DOHH2 (cell line): ENCODE results near the gene QRFPR.
"Not testable (repeated sequence)": the region's sequence is repeated elsewhere in the genome, so short reads cannot be mapped to it uniquely, and the experiment has no call there.

Experiments
- H3F3A ChIP-seq: fragments of 200-600 bp; sonication (generic), shearing (Covaris generic); 2 replicates; pipeline ENCODE4 v1.6.0; 2016; ENCODE audit warnings: antibody characterized with exemption, mild to moderate bottlenecking; ENCODE audit not compliant: control insufficient read depth, insufficient read depth
- H3K27ac ChIP-seq: fragments of 200-600 bp; sonication (generic); 2 replicates; pipeline ENCODE4 v1.5.1; 2014; ENCODE audit warnings: low read depth, mild to moderate bottlenecking, low read length, moderate library complexity
- H3K27me3 ChIP-seq: fragments of 200-600 bp; sonication (generic); 2 replicates; pipeline ENCODE4 v1.6.1; 2014; ENCODE audit warnings: mild to moderate bottlenecking, low read length, mixed read lengths; ENCODE audit not compliant: control insufficient read depth
- H3K36me3 ChIP-seq: fragments of 200-600 bp; sonication (generic); 2 replicates; pipeline ENCODE4 v1.6.1; 2014; ENCODE audit warnings: mild to moderate bottlenecking, low read length, moderate library complexity, mixed read lengths; ENCODE audit not compliant: control insufficient read depth
- H3K4me1 ChIP-seq: fragments of 200-600 bp; sonication (generic); 2 replicates; pipeline ENCODE4 v1.6.1; 2014; ENCODE audit warnings: mild to moderate bottlenecking, low read length, mixed read lengths; ENCODE audit not compliant: control insufficient read depth
- H3K4me2 ChIP-seq: fragments of 200-600 bp; sonication (generic); 2 replicates; pipeline ENCODE4 v1.6.0; 2014; ENCODE audit warnings: mild to moderate bottlenecking, low read length, moderate library complexity
- H3K4me3 ChIP-seq: fragments of 200-600 bp; sonication (generic); 2 replicates; pipeline ENCODE4 v1.5.1; 2014; ENCODE audit warnings: mild to moderate bottlenecking, low read length, mixed read lengths
- H3K79me2 ChIP-seq: fragments of 200-600 bp; sonication (generic); 2 replicates; pipeline ENCODE4 v1.6.1; 2014; ENCODE audit warnings: mild to moderate bottlenecking, low read length, mixed read lengths; ENCODE audit not compliant: control insufficient read depth
- H3K9me2 ChIP-seq: fragments of 200-600 bp; sonication (generic); replicated peaks from 2 replicates; pipeline ENCODE4 v1.6.1; 2014; ENCODE audit warnings: mild to moderate bottlenecking, low read length, mixed read lengths; ENCODE audit not compliant: control insufficient read depth
- H3K9me3 ChIP-seq: fragments of 200-600 bp; sonication (generic); 2 replicates; pipeline ENCODE4 v1.6.1; 2014; ENCODE audit warnings: antibody characterized with exemption, low read length, mixed read lengths; ENCODE audit not compliant: control insufficient read depth, insufficient read depth
- H4K20me1 ChIP-seq: fragments of 200-600 bp; sonication (generic); 2 replicates; pipeline ENCODE4 v1.6.0; 2014; ENCODE audit warnings: low read depth, mild to moderate bottlenecking, antibody characterized with exemption, low read length, moderate library complexity; ENCODE audit not compliant: control insufficient read depth, insufficient read depth
- EZH2phosphoT487 ChIP-seq: fragments of 200-600 bp; sonication (generic); IDR thresholded peaks from 2 replicates; pipeline ENCODE4 v1.6.1; 2017; ENCODE audit warnings: borderline replicate concordance, mild to moderate bottlenecking, antibody characterized with exemption, low read length, moderate library complexity, mixed read lengths
- TF ChIP-seq, protein P1 (sequence below): fragments of 200-600 bp; sonication (generic); IDR thresholded peaks from one replicate; pipeline ENCODE4 v1.5.1; 2014; ENCODE audit warnings: antibody characterized with exemption, mild to moderate bottlenecking, low read depth, low read length; ENCODE audit not compliant: poor library complexity, severe bottlenecking

The QRFPR gene

DNA sequence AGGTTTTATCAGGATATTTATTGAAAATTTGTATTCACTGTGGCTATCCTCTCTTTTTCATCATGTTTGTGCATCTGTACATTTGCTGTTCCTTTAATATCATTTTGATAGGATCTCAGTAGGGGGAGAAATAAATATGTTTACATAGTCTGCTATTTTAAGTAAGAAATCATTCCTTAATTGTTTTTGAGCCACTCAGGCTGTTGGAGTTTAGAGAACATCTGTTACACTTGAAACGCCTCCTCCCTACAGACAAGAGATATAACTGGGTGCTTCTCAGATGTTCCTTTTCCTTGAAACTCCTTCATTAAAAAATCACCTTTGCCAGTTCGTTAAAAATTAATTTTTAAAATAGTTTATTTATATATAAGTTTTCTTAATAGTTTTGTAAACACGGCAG is 59.4 kb downstream of the QRFPR start:
- Histone ChIP-seq H3K4me1 (no peaks in the 10 kb centered on the region), H3K9me2 (no peaks in the 10 kb centered on the region), H3K4me2 (no peak overlapping the region), H3K4me3 (no peak overlapping the region), H4K20me1 (no peaks in the 10 kb centered on the region), H3K36me3 (no peaks in the 10 kb centered on the region), H3F3A (no peaks in the 10 kb centered on the region), H3K27me3 (no peaks in the 10 kb centered on the region), H3K27ac (no peak overlapping the region), H3K79me2 (no peaks in the 10 kb centered on the region), H3K9me3 (no peaks in the 10 kb centered on the region)
- TF ChIP-seq EZH2phosphoT487: no peak
- TF ChIP-seq, protein P1, sequence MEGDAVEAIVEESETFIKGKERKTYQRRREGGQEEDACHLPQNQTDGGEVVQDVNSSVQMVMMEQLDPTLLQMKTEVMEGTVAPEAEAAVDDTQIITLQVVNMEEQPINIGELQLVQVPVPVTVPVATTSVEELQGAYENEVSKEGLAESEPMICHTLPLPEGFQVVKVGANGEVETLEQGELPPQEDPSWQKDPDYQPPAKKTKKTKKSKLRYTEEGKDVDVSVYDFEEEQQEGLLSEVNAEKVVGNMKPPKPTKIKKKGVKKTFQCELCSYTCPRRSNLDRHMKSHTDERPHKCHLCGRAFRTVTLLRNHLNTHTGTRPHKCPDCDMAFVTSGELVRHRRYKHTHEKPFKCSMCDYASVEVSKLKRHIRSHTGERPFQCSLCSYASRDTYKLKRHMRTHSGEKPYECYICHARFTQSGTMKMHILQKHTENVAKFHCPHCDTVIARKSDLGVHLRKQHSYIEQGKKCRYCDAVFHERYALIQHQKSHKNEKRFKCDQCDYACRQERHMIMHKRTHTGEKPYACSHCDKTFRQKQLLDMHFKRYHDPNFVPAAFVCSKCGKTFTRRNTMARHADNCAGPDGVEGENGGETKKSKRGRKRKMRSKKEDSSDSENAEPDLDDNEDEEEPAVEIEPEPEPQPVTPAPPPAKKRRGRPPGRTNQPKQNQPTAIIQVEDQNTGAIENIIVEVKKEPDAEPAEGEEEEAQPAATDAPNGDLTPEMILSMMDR: no peak

DNA sequence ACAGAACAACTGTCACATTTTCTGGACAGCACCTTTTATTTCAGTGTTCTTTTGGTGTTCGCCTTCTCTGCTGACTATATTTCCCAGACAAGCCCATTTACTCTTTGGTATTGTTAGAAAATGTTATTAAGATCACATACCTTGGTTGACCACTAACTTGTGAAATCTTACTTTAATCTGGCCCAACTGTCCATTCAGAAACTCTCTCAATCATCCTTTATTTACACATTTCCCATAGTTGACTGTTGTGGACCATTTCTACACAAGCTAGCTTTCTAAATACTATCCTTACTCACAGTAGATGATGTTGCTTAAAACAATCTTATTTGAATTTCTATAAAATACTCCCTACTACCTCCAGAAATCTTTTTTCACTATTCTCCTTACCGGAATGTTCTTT is 64.7 kb downstream of the QRFPR start:
- H4K20me1 ChIP-seq: no peaks in the 10 kb centered on the region
- H3K9me2 ChIP-seq: no peaks in the 10 kb centered on the region
- no peak overlapping the region for H3K4me3 ChIP-seq
- H3K4me1 ChIP-seq: no peaks in the 10 kb centered on the region
- H3K27me3 ChIP-seq: no peaks in the 10 kb centered on the region
- no peak overlapping the region for H3K4me2 ChIP-seq
- H3K79me2 ChIP-seq: no peaks in the 10 kb centered on the region
- no peak overlapping the region for H3K27ac ChIP-seq
- H3K36me3 ChIP-seq: no peaks in the 10 kb centered on the region
- TF ChIP-seq EZH2phosphoT487: no peak
- TF ChIP-seq, protein P1: no peak
- H3F3A ChIP-seq: no peaks in the 10 kb centered on the region
- no peaks in the 10 kb centered on the region for H3K9me3 ChIP-seq

DNA sequence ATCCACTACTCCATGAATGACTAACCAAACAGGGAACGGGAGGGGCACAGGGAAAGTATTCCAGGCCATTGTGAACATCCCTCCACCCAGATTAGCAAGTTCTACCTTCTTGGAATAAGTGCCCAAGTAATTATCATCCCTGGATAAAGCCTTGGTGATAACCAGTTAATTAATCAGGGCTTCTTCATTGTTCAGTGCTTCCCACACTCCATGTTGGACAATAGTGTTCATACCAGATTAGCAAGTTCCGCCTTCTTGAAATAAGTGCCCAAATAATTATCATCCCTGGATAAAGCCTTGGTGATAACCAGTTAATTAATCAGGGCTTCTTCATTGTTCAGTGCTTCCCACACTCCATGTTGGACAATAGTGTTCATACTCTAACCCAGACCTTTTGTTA is 67.4 kb downstream of the QRFPR start:
- H3K27me3 ChIP-seq, H4K20me1 ChIP-seq, H3K9me2 ChIP-seq, H3K36me3 ChIP-seq, H3K4me1 ChIP-seq, H3K4me2 ChIP-seq, H3K4me3 ChIP-seq, H3K79me2 ChIP-seq, H3F3A ChIP-seq, H3K9me3 ChIP-seq, H3K27ac ChIP-seq: not testable (repeated sequence)

DNA sequence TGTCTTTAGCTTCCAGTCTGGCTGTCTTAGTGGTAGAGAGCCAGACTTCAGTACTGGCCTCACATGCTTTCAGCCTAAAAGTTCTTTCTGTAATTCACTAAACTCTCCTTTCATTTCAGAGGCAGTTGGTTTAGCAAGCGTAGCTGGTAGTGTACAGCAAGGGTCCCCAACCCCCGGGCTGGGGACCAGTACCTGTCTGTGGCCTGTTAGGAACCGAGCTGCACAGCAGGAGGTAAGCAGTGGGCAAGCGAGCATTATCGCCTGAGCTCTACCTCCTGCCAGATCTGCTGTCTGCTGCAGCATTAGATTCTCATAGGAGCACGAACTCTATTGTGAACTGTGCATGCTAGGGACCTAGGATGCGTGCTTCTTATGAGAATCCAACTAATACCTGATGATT is 72.0 kb downstream of the QRFPR start:
- Histone ChIP-seq H4K20me1 (no peaks in the 10 kb centered on the region), H3K4me2 (no peak overlapping the region), H3K9me3 (no peaks in the 10 kb centered on the region), H3K4me3 (no peak overlapping the region), H3K79me2 (no peaks in the 10 kb centered on the region), H3K9me2 (no peaks in the 10 kb centered on the region), H3K27ac (no peak overlapping the region), H3F3A (no peaks in the 10 kb centered on the region), H3K27me3 (no peaks in the 10 kb centered on the region), H3K36me3 (no peaks in the 10 kb centered on the region), H3K4me1 (no peaks in the 10 kb centered on the region)
- TF ChIP-seq, protein P1: no peak
- no peak for TF ChIP-seq EZH2phosphoT487
